Activated CD8-positive, alpha-beta memory T cell treated with anti-CD3 and anti-CD28 coated beads for 48 hours (primary cell): ENCODE measurements around the gene CAPZB.

Experiments
- DNase-seq, 3 experiments: peaks; one replicate each; pipeline ENCODE4 v3.0.0-alpha.2; 2020; ENCODE audit warnings: low read depth in 2 of 3, low spot score in 2 of 3

Gene CAPZB

GRCh38 chr1:19390166-19390850 lies 95.0 kb downstream of the CAPZB start:
- no peak for DNase-seq

GRCh38 chr1:19388980-19389379 lies 96.4 kb downstream of the CAPZB start:
- DNase-seq: no peak

- no peak for DNase-seq
These were observed 98.3 kb downstream of the CAPZB start for GRCh38 chr1:19387045-19387467.

GRCh38 chr1:19385869-19386591 lies 99.3 kb downstream of the CAPZB start:
- no peak for DNase-seq

GRCh38 chr1:19385221-19385620 lies 100.1 kb downstream of the CAPZB start:
- no peak for DNase-seq

GRCh38 chr1:19384772-19385187 lies 100.6 kb downstream of the CAPZB start:
- no peak for DNase-seq

GRCh38 chr1:19384113-19384512 lies 101.2 kb downstream of the CAPZB start:
- DNase-seq: no peak

GRCh38 chr1:19382222-19382621 lies 103.1 kb downstream of the CAPZB start:
- DNase-seq: no peak

- DNase-seq: no peak
These were observed 104.1 kb downstream of the CAPZB start for GRCh38 chr1:19381261-19381660.

- DNase-seq: no peak
These were observed 107.3 kb downstream of the CAPZB start for GRCh38 chr1:19377812-19378718.

GRCh38 chr1:19376428-19377372 lies 108.6 kb downstream of the CAPZB start:
- DNase-seq: no peak

GRCh38 chr1:19375631-19376400 lies 109.5 kb downstream of the CAPZB start:
- no peak for DNase-seq

- DNase-seq: no peak
These were observed 110.4 kb downstream of the CAPZB start for GRCh38 chr1:19374926-19375325.

GRCh38 chr1:19374083-19374801 lies 111.1 kb downstream of the CAPZB start:
- DNase-seq: no peak

- DNase-seq: no peak
These were observed 111.9 kb downstream of the CAPZB start for GRCh38 chr1:19373211-19374082.

GRCh38 chr1:19372602-19373001 lies 112.7 kb downstream of the CAPZB start:
- DNase-seq: no peak

- DNase-seq: no peak
These were observed 113.2 kb downstream of the CAPZB start for GRCh38 chr1:19372136-19372514.
